HG02943 (cell line): ENCODE results near the gene ZC3H12C.
"Not testable (repeated sequence)": the region's sequence is repeated elsewhere in the genome, so short reads cannot be mapped to it uniquely, and the experiment has no call there.

Experiments
- ATAC-seq: cut with Tn5 transposase; IDR thresholded peaks from one replicate; pipeline ENCODE4 v1.9.1; 2021; ENCODE audit warnings: mild to moderate bottlenecking, low read depth, moderate library complexity; ENCODE audit not compliant: unreplicated experiment

The ZC3H12C gene

DNA sequence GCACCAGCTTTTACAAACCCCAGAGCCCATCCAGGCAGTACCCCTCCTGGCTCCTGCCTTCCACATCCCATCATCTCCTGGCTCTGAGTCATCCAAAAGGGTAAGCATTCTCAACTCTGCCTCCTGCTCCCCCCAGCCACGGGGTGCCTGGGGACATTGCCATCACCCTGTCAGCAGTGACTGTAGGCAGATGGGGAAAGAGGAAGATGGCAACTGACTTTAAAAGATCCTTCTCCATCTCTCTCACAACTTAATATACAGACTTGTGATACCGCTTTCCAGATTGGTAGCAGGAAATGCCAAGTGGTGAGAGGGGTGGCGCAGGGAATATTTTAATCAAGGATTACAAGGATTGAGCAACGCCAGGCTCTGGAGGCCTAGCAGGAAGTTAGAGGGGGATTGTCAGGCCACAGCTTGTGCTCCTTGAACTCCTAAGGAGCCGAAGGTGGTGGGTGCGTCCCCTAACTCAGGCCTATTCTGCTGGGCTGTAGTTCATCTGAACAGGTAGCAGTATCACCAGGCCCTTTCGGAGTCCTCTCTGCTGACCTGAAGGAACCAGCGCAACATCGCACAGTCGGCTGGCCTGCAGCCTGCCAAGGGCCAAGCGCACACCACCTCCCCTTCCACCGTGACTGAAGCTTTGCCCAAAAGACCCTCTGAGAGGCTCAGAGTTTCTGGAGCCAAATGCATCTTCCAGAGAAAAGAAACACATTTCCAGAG lies 83.3 kb downstream of the ZC3H12C start:
- ATAC-seq = no peak

DNA sequence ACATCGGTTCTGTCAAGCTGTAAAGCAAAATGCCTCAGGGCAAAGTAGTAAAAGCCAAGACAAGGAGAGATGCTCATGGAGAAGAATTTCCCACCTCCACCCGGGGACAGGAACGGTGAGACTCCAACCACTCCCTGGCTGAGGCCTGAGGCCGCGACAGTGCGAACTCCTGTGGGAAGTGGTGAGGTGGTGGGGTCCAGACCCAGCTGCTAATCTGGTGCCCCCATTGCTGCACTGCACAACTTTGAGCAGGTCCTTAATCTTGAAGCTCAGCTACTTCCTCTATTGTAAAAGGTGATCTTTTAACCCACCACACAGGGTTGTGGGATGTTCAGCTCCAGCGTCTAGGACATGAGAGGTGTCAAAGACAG lies 83.9 kb downstream of the ZC3H12C start:
- no peak for ATAC-seq

DNA sequence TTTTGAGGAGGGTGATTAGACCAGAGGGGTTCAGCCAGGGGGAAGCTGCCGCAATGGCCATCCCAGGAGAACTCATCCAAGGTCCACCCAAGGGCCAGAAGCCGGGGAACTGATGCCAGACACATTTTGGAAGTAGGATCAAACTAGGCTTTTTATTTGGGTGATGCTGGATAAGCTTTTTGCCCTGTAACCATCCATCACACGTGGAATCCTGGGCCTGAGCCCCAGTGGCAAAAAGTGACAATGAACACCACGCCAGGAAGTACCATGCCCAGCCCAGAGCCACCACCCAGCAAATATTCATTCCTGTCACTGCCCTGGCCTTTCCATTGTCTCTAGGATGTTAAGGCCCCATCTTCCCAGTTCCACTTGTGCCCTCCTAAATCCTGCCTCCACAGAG lies 85.9 kb downstream of the ZC3H12C start:
- no peak for ATAC-seq

DNA sequence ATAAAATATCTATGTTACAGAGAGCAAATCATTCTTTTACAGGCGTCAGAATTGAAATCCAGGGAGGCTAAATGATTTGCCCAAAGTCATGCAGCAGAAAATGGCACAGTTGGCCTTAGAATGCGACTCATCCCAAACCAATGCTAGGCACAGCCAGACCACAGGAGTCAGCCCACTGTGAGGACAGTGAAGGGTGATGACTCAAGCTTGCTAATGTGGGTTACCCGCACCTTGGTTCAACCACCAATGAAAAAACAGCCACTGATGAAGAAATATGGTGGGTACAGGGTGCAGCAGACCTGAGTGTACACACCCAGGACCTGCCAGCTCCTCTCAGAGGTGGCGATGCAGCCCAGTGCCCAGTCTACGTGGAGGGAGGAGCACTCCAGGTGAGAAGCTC lies 89.7 kb downstream of the ZC3H12C start:
- no peak for ATAC-seq

DNA sequence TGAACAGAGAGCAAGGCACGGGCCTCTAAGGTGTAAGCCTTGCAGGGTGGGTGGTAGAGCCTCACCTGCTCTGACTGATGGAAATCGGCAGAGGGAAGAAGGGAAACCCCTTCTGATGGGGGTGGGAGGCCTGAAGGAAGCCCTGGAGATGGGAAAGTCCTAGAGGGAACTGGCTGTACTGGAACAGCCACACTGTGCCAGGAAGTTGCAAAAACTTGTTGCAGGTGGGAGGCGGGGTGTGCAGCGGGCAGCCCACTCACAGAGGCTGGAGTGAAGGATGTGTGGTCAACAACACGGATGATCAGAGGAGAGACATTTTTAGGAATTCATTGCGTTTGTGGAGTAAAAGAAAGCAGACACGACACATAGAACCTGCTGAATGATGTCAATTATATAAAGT lies 91.3 kb downstream of the ZC3H12C start:
- ATAC-seq = no peak

DNA sequence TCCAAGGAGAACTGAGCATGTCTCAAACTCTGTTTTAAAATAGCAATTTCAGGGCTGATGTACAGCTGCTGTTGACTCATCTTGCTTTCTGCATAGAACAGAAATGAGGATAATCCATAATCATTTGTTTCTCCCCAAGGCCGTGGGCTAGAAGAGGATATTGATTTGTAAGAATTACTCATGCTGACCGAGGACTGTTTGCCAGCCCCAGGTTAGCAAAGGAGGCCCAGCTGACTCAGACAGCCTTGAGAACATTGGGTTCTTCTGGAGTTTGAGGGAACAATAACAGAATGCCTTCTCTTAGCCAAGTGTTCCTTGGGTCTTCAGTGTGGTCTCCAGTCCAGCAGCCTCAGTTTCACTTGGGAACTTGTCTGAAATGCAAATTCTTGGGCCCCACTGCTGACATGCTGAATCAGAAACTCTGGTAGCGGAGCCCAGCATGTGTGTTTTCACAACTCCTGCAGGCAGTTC lies 92.0 kb downstream of the ZC3H12C start:
- ATAC-seq = no peak

DNA sequence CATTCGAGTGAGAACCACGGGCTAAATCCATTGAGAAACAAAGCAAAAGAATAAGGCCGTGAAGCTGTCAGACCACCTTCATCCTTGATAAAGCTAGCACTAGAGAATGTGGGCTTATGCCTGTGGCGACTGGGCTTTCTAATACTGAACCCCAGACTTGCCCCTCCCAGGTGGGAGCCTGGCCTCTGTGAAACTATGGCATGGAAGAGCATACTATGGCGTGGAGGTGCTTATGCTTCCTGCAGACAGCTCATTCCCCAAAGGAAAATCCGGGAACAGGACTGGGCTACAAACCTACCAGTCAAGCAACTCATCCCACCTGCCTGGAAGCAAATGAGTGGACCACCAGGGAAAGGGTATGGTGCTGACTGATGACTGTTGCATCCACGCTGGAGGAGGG lies 92.4 kb downstream of the ZC3H12C start:
- no peak for ATAC-seq

DNA sequence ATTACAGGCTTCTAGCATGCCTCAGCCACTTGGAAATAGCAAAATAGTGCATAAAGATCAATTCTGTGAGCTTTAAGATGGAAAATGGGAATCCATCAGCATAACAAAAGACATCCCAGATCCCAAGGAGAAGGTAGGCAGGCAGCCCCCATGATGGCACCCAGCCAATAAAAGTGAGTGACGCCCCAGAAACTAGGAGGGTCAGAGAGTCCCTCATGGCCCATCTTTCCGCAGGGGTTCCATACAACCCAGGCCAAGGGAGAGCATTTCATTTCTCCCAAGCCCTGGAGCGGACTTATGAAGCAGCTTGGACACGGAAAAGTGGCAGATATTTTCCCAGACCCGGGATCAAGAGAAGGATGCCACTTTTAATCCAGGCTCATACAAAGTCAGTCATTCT lies 93.3 kb downstream of the ZC3H12C start:
- no peak for ATAC-seq

DNA sequence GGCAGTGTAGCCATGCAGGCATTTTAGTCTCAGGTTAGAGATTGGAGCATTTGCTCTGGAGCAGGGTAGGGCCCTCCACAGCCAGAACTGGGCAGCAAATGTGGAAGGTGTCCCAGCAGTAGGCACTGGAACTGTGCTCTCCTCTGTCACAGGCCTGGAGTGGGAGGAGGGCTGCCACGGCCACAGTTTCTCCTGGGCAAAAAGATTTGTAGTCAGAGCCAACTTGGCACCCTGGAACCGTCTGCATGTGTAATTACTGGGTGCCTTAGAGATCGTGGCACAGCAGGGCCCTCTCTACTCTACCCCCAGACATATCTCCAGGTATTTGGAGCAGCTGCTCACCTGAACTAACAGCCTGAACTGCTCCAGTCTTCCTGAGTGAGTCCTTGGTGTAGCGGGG lies 93.7 kb downstream of the ZC3H12C start:
- no peak for ATAC-seq

DNA sequence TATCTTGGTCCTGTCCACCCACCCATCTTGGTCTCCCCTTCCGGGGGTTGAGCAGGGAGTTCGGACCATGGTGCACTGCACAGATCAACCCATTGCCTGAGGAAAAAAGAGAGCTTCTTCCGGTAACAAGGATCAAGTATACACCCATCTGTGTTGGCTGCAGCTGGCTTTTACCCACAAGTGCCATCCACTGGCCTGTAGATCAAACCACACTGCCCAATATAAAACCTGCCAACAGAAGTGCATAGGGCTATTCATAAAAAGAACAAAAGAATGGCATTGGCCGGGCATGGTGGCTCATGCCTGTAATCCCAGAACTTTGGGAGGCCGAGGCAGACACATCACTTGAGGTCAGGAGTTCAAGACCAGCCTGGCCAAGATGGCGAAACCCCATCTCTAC lies 94.5 kb downstream of the ZC3H12C start:
- no peak for ATAC-seq

DNA sequence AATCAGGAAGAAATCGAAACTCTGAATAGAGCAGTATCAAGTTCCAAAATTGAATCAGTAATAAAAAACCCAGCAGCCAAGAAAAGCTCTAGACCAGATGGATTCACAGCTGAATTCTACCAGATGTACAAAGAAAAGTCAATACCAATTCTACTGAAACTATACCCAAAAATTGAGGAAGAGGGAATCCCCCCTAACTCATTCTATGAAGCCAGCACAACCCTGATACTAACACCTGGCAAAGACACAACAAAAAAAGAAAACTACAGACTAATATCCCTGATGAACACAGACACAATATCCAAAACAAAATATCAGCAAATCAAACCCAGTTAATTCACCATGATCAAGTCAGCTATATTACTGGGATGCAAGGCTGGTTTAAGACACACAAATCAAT lies 97.7 kb downstream of the ZC3H12C start:
- ATAC-seq = no peak

DNA sequence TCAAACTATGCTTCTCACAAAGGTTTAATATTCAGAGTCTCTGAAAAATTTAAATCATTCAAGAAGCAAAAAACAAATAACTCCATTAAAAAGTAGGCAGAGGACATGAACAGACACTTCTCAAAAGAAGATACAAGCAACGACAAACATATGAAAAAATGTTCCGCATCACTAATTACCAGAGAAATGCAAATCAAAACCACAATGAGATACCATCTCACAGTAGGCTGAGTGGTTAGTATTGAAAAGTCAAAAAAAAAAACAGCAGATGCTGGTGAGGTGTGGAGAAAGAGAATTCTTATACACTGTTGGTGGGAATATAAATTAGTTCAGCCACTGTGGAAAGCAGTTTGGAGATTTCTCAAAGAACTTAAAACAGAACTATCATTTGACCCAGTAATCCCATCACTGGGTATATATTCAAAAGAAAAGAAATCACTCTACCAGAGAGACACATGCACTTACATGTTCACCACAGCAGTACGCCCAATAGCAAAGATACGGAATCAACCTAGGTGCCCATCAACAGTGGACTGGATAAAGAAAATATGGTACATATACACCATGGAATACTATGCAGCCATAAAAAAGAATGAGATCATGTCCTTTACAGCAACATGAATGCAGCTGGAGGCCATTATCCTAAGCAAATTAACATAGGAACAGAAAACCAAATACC lies 99.6 kb downstream of the ZC3H12C start:
- ATAC-seq = peak; percentile 73

DNA sequence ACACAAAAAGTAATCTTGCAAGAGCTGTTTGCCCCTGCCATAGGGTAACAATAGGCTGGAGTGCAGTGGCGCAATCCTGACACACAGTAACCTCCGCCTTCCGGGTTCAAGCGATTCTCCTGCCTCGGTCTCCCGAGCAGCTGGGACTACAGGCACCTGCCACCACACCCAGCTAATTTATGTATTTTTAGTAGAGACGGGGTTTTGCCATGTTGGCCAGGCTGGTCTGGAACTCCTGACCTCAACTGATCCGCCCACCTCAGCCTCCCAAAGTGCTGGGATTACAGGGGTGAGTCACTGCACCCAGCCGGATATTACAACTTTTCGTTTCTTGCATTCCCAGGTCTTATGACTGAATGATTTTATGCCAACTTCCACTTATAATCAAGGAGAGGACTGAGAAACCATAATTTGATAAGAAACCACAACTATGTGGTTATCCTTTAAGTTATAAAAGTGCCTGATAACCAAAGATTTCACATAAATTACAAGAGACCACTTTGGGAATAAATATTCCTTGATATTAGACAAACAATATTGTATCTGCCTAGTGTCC lies 101.1 kb downstream of the ZC3H12C start:
- ATAC-seq = not testable (repeated sequence)

DNA sequence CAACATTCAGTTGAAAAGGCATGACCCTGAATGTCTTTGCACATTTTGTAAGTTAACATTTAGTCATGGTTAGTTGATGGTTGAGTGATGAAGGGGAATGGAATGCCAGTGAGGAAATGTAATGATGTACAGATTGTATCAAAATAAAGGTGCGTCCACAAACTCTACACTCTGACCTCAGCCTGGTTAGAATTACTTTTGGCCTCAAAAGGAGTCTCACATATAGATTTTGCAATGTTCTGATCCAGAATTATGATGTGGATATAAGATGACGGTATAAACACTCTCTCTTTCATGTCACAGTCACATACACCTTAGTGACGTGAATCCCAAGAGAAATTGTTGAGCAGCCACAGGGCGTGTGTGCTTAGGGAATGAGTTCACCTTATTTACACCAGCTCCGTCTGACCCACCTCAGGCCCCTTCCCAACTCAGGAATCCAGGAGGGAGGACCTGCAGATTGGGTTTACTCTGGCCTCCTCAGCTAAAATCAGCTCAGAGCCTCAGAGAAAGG lies 103.1 kb downstream of the ZC3H12C start:
- no peak for ATAC-seq

DNA sequence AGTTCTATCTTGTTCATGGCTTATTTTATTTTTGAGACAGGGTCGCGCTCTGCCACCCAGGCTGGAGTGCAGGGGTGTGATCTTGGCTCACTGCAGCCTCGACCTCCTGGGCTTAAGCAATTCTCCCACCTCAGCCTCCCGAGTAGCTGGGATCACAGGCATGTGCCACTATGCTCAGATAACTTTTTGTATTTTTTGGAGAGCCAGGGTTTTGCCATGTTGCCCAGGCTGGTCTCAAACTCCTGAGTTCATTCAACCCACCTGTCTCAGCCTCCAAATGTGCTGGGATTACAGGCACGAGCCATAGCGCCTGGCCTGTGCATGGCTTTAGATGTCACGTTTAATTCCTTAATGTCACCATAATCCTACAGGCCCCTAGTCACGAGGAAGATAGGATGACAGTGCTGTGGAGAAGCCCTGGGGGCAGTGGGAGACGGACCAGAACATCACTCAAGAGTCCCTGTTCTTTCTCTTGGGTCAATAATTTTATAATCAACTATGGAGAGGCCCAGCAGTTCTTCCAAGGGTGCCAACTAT lies 103.8 kb downstream of the ZC3H12C start:
- no peak for ATAC-seq

DNA sequence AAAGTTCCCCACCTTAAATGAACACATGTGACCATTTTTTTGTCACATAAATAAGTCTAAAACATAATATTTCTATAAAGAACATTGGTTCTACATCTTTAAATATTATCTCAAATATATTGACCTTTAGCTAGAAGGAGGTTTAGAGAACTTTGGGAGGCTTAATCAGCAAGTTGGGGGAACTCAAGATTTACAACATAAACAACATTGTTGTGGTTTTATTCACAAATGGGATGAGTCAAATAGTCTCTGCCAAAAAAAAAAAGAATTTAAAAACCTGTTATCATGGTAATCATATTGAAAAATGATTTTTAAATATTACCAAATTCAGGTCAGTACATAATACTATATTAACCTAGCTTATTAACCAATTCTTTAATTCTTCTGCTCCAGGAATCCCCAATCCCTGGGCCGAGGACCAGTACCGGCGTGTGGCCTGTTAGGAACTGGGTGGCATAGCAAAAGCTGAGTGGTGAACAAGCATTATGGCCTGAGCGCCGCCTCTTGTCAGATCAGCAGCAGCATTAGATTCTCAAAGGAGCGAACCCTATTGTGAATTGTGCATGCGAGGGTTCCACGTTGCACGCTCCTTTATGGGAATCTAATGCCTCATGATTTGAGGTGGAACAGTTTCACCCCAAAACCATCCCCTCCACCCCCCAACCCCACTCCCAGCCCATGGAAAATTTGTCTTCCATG lies 105.0 kb downstream of the ZC3H12C start:
- ATAC-seq = no peak

DNA sequence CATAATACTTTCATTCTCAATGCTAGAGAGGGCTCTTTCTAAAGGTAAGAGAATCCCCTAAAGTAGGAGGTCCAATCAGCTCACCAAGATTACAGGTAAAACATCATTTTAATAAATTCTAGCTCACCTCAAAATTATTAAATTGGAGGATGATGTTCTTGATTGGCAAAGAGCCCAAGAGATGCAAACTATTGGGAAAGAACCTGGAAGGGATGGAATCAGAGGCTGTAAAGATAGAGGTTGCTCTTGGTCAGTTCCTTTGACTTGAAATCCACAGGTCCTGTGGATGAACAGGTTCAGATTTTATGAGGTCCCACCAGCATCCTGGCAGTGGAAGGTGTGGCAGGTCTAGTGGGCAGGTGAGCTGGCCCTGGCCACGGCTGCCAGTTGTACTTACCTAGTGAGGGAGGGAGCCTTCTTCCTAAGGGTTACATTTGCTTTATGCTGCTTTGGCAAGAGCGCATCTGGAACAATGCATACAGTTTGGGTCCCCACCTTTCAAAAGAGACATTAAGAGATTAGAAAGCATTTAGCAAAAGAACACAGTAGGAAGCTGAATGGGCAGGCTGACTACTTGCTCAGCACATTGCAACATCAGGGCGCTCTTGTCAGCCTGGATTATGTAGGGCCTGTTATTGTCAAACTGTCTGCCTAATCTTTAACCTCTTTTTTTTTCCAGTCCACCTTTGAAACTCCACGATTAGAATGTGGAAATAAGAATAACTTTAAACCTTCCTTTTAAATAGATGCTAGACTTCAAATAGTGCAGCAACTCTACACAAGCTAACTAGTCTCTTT lies 106.2 kb downstream of the ZC3H12C start:
- no peak for ATAC-seq

DNA sequence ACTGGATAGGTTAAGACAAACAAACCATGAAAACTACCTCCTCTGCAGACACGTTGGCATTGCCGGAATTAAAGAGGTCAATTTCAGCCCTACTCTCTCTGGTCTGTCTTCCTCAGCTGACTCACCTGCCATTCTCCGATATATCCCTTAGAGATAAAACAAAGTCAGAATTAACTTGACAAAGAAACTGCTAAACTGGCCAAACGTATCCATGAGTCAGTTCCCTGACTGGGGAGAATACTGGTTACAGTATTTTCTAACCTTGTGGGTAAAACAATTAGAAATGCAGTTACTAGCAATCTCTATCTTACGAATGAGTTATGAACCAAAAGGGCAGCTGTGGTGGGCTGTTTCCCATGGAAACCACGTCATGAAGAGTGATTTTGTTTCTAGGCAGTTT lies 107.0 kb downstream of the ZC3H12C start:
- ATAC-seq = no peak

DNA sequence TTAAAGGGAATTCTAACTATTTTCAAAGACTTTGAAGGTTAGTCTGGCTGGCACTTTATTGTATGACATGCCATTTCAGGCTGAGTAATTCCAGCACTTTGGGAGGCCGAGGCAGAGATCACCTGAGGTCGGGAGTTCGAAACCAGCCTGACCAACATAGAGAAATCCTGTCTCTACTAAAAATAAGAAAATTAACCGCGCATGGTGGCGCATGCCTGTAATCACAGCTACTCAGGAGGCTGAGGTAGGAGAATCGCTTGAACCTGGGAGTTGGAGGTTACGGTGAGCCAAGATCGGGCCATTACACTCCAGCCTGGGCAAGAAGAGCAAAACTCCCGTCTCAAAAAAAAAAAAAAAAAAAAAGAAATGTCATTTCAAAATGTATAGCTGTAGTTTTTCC lies 107.6 kb downstream of the ZC3H12C start:
- no peak for ATAC-seq

DNA sequence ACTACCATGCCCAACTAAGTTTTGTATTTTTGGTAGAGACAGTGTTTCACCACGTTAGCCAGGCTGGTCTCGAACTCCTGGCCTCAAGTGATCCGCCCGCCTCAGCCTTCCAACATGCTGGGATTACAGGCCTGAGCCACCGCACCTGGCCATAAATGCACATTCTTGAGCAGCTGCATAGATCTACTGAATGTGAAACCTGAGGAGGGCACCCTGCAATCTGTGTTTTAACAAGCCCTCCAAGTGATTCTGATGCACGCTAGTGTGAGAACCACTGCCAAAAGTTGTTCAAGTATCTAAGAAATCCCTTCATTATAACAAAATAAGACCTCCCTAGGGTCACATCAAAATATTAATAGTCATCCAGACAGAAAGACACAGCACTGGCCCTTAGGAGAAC lies 113.9 kb downstream of the ZC3H12C start:
- ATAC-seq = no peak
